ENCODE measurements around the gene PEX14.

The PEX14 gene

GRCh38 chr1:10599194-10599861 lies 124.6 kb downstream of the PEX14 start:
- DNase-seq: no peak

- DNase-seq: no peak
Observed at GRCh38 chr1:10601342-10602070, 126.8 kb downstream of the PEX14 start.

- DNase-seq: no peak
Observed at GRCh38 chr1:10602936-10603335, 128.2 kb downstream of the PEX14 start.

- DNase-seq: no peak
Observed at GRCh38 chr1:10604966-10605365, 130.2 kb downstream of the PEX14 start.

- no peak for DNase-seq
Observed at GRCh38 chr1:10606064-10606463, 131.3 kb downstream of the PEX14 start.

- DNase-seq: no peak
Observed at GRCh38 chr1:10607228-10607627, 132.5 kb downstream of the PEX14 start.

- no peak for DNase-seq
Observed at GRCh38 chr1:10608690-10609089, 133.9 kb downstream of the PEX14 start.

GRCh38 chr1:10610901-10611600 lies 136.3 kb downstream of the PEX14 start:
- DNase-seq: no peak

GRCh38 chr1:10612436-10613160 lies 137.8 kb downstream of the PEX14 start:
- DNase-seq: no peak

- DNase-seq: no peak
Observed at GRCh38 chr1:10613340-10613739, 138.6 kb downstream of the PEX14 start.

- no peak for DNase-seq
Observed at GRCh38 chr1:10613861-10614260, 139.1 kb downstream of the PEX14 start.

- DNase-seq: no peak
Observed at GRCh38 chr1:10614377-10615225, 139.9 kb downstream of the PEX14 start.

- DNase-seq: no peak
Observed at GRCh38 chr1:10615332-10615731, 140.6 kb downstream of the PEX14 start.

- no peak for DNase-seq
Observed at GRCh38 chr1:10615932-10616671, 141.4 kb downstream of the PEX14 start.

- no peak for DNase-seq
Observed at GRCh38 chr1:10616696-10617095, 141.9 kb downstream of the PEX14 start.

- DNase-seq: no peak
Observed at GRCh38 chr1:10617318-10617717, 142.6 kb downstream of the PEX14 start.

GRCh38 chr1:10617931-10618885 lies 143.5 kb downstream of the PEX14 start:
- DNase-seq: no peak

- no peak for DNase-seq
Observed at GRCh38 chr1:10620776-10621175, 146.0 kb downstream of the PEX14 start.

- DNase-seq: no peak
Observed at GRCh38 chr1:10621906-10622305, 147.2 kb downstream of the PEX14 start.
